OCI-LY7 (cell line): Measurements from ENCODE around the gene CA10.

Source experiments
- CTCF ChIP-seq: fragments of 200-600 bp; sonication (generic); conservative IDR thresholded peaks from 2 replicates; pipeline ENCODE4 v1.5.1; 2014; ENCODE audit warnings: mild to moderate bottlenecking, antibody characterized with exemption, low read length, moderate library complexity, mixed read lengths
- EZH2phosphoT487 ChIP-seq: fragments of 200-600 bp; sonication (generic); IDR thresholded peaks from 2 replicates; pipeline ENCODE4 v1.6.1; 2018; ENCODE audit warnings: low read depth, borderline replicate concordance, mild to moderate bottlenecking, mixed run types, antibody characterized with exemption, low read length, moderate library complexity, mixed read lengths

DNA sequence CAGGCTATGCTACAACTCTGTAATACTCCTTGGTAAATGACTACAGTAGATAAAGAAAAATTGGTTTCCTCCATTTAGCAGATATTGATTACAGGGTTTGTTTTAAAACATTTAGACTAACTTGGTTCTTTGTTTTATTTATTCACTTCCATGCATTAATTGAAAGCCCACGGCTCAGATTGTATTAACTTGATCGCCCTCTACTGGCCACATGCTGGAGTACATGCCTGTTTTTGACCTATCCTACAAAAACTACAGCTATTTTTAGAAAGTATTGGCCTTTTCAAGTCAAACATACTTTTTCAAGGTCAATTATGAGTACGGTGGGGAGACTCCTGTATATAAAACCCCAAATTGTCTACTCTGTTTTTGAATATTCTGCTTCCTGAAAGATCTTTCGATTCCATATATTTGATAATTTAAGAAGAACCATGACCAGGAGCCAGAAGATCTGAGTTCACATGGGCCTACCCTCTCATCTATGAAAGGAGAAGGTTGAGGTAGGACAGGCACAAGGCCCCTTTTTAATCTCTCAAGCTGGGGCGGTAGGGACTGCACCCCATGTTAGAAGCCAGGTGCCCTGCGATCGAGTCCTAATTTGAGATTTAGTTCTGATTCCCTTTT, 51.8 kb downstream of the CA10 start:
- TF ChIP-seq CTCF (peak; percentile 95), EZH2phosphoT487 (no peak)
